ENCODE measurements around the gene STIM2. TPM values are rescaled to one million over a fixed set of nuclear protein-coding genes. Genes with fewer than 3 reads are reported as not detected.
A peak's percentile ranks its signal among the peaks of the same experiment; 100 is the strongest.
"Not testable (repeated sequence)": the region's sequence is repeated elsewhere in the genome, so short reads cannot be mapped to it uniquely, and the experiment has no call there.

The STIM2 gene
- total RNA-seq, 1 donor from 2014 or later, result 54.0 TPM

- no peak for DNase-seq (ENCODE audit: low spot score)
These were observed 140.9 kb downstream of the STIM2 start for GRCh38 chr4:27001398-27002164.

GRCh38 chr4:27003642-27004113 lies 143.0 kb downstream of the STIM2 start:
- no peak for DNase-seq (ENCODE audit: low spot score)

GRCh38 chr4:27005501-27005900 lies 144.9 kb downstream of the STIM2 start:
- no peak for DNase-seq (ENCODE audit: low spot score)

- no peak for DNase-seq (ENCODE audit: low spot score)
These were observed 145.4 kb downstream of the STIM2 start for GRCh38 chr4:27005905-27006590.

DNA sequence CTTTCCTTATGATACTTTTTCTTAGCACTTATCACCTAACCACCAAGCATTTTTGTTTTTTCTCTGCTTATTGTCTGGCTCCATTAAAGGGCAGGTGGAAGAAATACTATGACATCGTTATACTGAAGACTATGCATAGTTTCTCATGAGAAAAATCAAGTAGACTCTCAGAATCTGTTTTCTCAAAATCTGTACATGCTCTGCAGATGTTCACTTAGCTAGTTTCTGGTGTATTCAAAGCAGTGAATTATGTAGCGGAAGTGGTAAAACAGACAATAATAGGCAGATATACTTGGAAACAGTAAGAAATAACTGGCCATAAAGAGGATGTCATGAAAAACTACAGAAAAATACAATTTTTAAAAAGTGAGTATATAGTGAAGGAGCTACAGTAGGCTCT lies 146.0 kb downstream of the STIM2 start:
- DNase-seq (ENCODE audit: low spot score), result no peak

- DNase-seq (ENCODE audit: low spot score), result no peak
These were observed 146.9 kb downstream of the STIM2 start for GRCh38 chr4:27007507-27007906.

DNA sequence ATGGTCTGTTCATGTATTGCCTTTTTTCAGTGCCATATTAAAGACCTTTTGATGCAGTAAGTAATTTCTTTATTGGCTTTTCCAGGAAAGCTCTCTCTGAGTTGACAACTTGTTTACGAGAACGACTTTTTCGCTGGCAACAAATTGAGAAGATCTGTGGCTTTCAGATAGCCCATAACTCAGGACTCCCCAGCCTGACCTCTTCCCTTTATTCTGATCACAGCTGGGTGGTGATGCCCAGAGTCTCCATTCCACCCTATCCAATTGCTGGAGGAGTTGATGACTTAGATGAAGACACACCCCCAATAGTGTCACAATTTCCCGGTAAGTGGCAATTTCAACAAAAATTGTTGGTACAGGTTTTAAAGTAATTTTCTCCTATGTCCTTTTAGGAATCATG lies 148.0 kb downstream of the STIM2 start:
- no peak for DNase-seq (ENCODE audit: low spot score)

DNA sequence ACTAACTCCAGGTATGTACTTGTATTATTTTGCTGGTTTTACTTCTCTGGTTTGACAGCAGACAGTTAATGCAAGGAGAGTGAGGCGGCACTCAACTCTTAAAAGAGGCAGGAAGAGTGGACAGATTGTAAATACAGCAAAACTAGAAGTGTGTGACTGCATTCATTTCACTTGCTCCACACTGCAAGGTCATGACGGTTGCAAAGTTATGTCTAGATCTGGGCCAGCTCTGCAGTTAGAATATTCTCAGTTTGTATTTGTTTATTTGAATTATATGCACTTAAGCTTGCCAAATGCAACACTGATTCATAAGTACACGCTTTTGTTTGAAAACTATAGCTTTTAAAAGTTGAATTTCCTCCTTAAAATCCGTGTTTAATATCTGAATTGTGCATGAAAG lies 148.9 kb downstream of the STIM2 start:
- DNase-seq (ENCODE audit: low spot score), result no peak

- DNase-seq (ENCODE audit: low spot score), result peak; percentile 55
These were observed 149.8 kb downstream of the STIM2 start for GRCh38 chr4:27010334-27010940.

GRCh38 chr4:27011401-27011800 lies 150.8 kb downstream of the STIM2 start:
- DNase-seq (ENCODE audit: low spot score), result no peak

- no peak for DNase-seq (ENCODE audit: low spot score)
These were observed 152.4 kb downstream of the STIM2 start for GRCh38 chr4:27013012-27013411.

- DNase-seq (ENCODE audit: low spot score), result no peak
These were observed 155.9 kb downstream of the STIM2 start for GRCh38 chr4:27016551-27016950.

- no peak for DNase-seq (ENCODE audit: low spot score)
These were observed 157.0 kb downstream of the STIM2 start for GRCh38 chr4:27017623-27018022.

GRCh38 chr4:27018076-27018475 lies 157.4 kb downstream of the STIM2 start:
- DNase-seq (ENCODE audit: low spot score), result no peak

GRCh38 chr4:27018910-27019309 lies 158.3 kb downstream of the STIM2 start:
- DNase-seq (ENCODE audit: low spot score), result no peak

DNA sequence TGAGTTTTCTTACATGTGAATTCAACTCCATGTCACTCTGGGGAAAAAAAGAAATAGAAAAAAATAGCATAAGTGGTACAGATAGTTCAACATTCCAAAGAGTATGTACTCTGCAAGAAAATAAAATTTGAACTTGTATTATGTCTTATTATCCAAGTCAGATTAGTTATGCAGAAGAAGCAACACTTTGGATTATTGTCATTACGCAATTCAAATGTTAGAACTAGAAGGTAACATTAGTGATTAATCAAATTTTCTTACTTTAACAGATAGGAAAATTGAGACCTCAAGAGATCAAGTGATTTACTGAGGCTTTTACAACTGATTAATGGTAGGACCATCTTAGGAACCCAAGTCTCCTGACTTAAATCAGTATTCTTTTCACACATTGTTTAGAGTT lies 159.1 kb downstream of the STIM2 start:
- no peak for DNase-seq (ENCODE audit: low spot score)

GRCh38 chr4:27020203-27020602 lies 159.6 kb downstream of the STIM2 start:
- no peak for DNase-seq (ENCODE audit: low spot score)

DNA sequence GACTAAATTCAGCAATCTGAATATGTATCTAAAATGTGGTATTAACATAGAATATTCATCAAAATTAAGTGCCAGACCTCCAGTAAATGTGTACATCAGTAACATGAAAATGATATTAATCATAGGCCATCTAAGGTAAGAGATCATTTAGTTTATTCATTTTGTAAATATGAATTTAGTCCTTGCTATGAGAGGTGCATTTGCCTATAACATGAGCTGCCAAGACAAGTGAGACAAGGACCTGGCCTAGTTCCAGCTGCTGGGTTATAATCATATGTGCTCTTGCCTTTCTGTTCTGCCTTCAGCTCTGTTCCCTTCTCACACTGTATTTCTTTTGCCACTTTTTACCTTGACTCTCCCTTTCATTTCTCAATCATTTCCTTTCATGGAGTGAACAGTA lies 160.0 kb downstream of the STIM2 start:
- DNase-seq (ENCODE audit: low spot score), result no peak

- DNase-seq (ENCODE audit: low spot score), result no peak
These were observed 162.3 kb downstream of the STIM2 start for GRCh38 chr4:27022963-27023362.

DNA sequence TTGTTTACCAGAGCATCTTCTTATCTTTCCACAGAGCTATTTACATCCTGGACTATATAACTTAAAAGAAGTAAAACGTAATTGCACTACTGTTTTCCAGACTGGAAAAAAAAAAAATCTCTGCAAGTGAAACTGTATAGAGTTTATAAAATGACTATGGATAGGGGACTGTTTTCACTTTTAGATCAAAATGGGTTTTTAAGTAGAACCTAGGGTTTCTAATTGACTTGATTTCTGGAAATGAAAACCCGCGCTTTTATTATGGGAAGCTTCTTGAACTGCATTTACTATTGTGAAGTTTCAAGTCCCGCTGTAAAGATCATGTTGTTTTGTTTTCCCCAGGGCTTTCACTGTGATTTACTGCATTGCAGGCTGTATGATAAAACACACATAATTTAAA lies 162.7 kb downstream of the STIM2 start:
- no peak for DNase-seq (ENCODE audit: low spot score)

GRCh38 chr4:27024805-27025204 lies 164.2 kb downstream of the STIM2 start:
- no peak for DNase-seq (ENCODE audit: low spot score)

DNA sequence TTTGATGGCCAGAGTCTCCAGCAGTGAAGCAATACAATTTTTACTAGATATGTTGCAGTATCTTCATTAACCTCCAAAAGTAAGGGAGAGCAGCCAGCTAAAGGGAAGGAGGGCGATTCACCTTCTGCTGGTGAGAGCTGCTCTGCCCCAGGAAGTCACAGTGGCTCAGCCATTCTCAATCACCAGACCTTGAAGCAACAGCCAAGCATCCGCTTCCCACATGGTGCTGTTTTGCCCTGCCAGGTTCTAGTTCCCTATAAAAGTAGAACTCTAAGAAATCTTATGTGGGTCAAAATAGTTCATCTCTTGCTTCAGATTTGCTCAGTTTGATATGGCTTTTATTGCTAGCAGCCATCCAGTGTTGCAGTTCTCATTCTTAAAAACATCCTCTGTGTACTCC lies 166.8 kb downstream of the STIM2 start:
- DNase-seq (ENCODE audit: low spot score), result no peak

DNA sequence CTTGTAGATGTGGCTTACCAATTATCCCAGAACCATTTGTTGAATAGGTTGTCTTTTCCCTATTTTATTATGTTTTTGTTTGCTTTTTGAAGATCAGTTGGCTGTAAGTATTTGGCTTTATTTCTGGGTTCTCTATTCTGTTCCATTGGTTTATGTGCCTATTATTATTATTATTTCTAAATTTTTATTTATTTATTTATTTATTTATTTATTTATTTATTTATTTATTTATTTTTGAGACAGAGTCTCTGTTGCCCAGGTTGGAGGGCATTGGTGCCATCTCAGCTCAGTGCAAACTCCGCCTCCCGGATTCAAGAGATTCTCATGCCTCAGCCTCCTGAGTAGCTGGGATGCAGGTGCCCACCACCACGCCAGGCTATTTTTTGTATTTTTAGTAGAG lies 174.5 kb downstream of the STIM2 start:
- DNase-seq (ENCODE audit: low spot score), result not testable (repeated sequence)
